Gastrocnemius medialis (tissue), 4 donors: Measurements from ENCODE around the gene RAB17.

ENCODE experiments used
- POLR2A ChIP-seq, 2 donors: fragments of 450-650 bp; IDR thresholded peaks; one replicate each; pipeline ENCODE4 v1.6.1; 2017; ENCODE audit warnings: antibody characterized with exemption in 2 of 2, mild to moderate bottlenecking in 2 of 2, moderate library complexity in 2 of 2
- TF ChIP-seq, protein P1 (sequence below), 5 experiments: fragments of 450-650 bp in 3 of 5; fragments of 200-600 bp in 2 of 5; sonication (generic) in 2 of 5; IDR thresholded peaks in 4 of 5; conservative IDR thresholded peaks in 1 of 5; 1 replicate in 4 of 5; 2 replicates in 1 of 5; pipeline ENCODE4 v1.5.1; 2016 to 2019; ENCODE audit warnings: antibody characterized with exemption in 5 of 5, mild to moderate bottlenecking in 3 of 5, moderate library complexity in 3 of 5

DNA sequence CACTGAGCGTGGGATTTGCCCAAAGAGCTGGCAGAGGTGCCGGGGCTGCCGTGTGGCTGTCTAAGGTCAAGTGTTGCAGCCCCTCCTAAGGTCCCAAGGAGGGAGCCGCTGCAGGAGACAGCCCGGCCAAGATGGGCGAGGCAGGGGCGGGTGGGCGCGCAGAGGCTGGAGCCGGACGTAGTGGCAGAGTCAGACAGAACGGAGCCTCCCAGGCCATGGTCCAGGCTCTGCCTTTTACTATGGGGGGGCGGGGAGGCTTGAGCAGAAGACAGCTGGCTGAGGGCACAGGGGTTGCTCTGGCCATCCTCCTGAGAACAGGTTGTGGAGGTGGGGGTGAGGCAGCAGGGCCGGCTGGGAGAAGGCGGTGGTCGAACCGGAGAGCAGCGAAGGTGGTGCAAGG, 51.6 kb downstream of the RAB17 start:
- TF ChIP-seq POLR2A (IDR thresholded peaks at IDR 0.05), result no peak
- TF ChIP-seq, protein P1, sequence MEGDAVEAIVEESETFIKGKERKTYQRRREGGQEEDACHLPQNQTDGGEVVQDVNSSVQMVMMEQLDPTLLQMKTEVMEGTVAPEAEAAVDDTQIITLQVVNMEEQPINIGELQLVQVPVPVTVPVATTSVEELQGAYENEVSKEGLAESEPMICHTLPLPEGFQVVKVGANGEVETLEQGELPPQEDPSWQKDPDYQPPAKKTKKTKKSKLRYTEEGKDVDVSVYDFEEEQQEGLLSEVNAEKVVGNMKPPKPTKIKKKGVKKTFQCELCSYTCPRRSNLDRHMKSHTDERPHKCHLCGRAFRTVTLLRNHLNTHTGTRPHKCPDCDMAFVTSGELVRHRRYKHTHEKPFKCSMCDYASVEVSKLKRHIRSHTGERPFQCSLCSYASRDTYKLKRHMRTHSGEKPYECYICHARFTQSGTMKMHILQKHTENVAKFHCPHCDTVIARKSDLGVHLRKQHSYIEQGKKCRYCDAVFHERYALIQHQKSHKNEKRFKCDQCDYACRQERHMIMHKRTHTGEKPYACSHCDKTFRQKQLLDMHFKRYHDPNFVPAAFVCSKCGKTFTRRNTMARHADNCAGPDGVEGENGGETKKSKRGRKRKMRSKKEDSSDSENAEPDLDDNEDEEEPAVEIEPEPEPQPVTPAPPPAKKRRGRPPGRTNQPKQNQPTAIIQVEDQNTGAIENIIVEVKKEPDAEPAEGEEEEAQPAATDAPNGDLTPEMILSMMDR (IDR thresholded peaks at IDR 0.05 in 4 of 5, conservative IDR thresholded peaks at IDR 0.05 in 1 of 5), result no peak
